SHP77 treated with DMSO at 0.1 percent for 48 hours (cell line): ENCODE results near the gene ELOVL6.
"Not testable (repeated sequence)": the region's sequence is repeated elsewhere in the genome, so short reads cannot be mapped to it uniquely, and the experiment has no call there.

ENCODE experiments used
- DNase-seq: peaks from one replicate; lab custom pipeline; 2025; lab: John Stamatoyannopoulos, UW

The ELOVL6 gene

DNA sequence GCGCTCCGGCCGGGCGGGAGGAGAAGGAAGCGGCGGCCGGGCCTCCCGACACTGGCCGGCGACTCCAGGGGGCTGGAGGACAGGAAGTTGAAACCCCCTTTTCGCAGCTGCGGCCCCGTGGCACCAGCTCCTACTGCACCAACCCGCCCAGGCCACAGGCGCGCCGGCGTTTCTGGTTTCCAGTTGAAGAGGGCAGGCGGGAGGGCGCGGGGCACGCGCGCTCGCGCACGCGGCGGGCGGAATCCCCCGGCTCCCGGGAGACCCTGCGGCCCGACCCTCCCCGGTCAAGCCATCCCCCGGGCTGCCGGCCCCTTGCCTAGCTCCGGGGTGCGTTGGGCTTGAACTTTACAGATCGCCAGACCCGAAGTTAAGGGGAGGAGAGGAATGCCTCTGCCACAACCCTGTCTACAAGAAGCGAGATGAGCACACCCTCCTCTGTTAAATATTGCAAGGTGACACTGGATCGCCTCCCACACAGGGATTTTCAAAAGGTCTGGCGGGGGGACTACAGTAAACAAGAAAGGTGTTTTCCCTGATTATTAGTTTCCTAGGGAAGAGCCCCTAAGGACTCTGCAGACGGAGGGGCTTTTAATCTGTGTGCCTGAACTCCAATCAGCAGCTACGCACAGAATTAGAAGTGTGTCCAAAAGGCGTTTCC is 1.4 kb downstream of the ELOVL6 start:
- no peak for DNase-seq

DNA sequence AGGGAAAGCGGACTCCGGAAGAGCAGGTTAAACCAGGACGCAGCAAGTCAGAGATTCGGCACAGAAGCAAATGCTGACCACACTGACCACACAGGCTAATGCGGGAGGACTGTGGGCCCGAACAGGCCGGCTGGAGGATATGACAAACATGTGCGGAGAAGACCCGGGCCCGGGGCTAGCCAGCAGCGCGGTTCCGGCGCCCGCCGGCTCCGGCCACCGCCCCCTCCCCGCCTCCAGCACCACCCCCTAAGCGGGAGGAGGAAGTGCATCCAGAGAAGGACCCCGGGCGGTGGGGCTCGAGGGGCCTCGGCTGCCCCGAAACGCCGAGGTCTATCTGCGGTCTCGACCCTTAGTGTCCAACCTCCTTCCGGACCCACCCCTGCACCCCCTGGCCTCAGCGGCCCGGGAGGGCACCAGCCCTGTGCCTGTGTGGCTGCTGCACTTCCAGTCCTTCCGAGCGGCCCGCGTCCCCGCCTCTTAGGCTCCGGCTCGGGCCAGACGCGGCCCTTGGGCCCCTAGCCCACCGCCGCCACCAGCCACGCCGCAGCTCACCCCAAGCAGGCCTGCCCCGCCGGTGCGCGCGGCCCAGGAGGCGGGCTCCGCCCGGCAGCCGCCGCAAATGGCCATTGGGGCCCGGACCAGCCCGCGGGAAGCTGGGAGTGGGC is 2.1 kb downstream of the ELOVL6 start:
- peak; percentile 10 for DNase-seq

DNA sequence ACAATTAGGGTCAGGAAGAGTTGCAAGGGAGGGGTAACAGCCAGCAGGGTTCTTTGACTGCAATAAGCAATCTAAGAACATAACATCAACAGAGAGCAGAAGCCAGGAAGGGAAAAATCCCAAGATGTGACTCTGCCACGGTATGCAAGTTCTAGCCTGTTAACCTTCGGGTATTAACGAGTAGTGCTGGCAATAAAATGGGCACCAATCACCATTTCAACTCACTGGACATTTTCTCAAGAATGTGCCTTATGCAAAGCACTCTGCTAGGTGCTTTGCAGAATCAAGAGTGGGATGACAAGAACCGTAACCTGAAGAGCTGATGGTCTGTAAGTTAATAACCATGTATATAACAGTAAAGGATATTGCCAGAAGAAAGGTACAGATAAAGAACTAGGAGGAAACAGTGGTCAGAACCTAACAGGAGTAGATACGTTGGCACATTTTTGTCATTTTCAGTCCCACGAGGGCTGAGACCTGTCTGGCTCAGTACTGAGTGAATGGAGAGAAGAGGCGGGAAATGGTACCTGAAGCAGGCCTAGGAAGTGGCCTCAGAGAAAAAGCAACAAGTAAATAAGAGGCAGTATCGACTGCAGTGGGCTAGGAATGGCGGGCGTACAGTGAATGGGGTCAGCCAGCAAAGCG is 2.7 kb downstream of the ELOVL6 start:
- no peak for DNase-seq

DNA sequence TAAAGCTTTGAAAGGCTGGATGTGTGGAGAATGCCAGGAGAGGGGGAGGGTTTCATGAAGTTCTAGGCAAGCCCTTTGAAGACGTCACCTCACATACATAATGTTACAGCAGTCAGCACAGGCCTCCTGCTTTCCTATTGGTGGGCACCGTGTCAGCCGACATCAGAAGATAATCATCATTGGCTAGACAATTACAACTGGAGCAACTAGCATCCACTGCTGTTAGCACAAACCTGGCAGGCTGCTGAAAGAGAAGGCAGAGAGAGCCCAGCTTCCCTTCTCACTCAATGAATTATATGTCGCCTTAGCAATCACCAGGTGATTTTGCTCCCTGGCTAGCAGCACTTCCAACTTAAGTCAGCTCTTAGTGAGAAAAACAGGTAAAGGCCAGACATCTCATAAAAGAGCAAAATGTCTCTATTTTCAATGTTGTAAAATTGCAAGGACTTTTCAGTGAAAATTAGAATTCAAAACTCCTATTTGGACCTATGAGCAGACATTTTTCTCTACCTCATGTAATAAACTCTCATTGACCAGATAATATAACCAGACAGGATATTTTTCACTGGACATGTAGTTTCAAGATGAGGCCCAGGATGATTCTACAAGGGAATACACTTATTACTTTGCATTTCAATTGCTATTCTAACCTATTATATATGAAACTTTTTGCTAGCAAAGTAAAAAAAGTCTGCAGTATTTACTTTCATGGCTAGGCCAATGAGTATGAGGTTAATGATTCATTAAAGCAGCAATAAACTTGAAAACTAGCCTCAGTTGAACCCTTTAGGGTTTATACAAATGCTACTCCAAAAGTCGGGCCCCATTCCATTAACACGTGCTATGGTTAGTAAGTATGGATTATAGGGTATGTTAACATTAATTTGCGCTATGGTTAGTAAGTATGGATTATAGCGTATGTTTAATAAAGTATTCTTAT is 4.3 kb downstream of the ELOVL6 start:
- DNase-seq: peak; percentile 66

DNA sequence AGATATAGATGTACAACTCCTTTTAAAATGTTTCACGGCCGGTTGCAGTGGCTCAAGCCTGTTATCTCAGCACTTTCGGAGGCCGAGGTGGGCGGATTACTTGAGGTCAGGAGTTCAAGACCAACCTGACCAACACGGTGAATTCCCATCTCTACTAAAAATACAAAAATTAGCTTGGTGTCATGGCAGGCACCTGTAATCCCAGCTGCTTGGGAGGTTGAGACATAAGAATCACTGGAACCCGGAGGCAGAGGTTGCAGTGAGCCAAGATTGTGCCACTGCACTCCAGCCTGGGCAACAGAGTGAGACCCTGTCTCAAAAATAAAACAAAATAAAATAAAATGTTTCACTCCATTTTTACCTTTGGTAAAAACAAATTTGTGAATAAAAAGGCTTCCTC is 5.1 kb downstream of the ELOVL6 start:
- DNase-seq: not testable (repeated sequence)

DNA sequence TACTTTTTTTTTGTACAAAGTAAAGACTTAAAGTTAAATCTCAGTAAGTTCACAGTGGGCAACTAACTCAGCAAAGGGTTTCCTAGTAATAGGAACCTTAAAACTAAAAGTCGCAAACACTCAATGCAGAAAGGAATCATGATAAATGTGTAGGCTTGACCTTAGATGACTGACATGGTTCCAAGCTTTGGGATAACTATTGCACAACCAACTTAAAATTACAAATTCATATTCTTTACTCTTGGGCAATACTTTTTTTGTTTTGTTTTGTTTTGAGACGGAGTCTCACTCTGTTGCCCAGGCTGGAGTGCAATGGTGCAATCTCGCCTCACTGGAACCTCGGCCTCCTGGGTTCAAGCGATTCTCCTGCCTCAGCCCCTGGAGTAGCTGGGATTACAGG is 8.2 kb downstream of the ELOVL6 start:
- DNase-seq: no peak

DNA sequence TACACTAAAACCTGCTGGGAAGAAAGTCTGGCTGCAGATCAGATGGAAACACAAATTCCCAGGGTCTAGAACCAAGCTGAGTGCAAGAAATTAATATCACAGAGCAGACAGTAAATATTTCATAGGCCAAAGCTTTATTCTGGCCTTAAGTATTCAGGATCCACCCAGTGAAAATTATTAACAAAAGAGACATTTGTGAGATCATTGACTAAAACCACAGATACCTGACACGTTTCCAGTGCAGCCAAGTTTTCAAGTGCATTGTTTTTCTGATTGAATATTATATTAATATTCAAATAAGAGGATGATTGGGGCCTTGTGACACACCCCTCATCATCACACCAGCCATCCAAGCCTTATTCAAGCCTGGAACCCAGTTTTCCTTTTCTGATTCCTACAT is 10.3 kb downstream of the ELOVL6 start:
- DNase-seq: no peak

DNA sequence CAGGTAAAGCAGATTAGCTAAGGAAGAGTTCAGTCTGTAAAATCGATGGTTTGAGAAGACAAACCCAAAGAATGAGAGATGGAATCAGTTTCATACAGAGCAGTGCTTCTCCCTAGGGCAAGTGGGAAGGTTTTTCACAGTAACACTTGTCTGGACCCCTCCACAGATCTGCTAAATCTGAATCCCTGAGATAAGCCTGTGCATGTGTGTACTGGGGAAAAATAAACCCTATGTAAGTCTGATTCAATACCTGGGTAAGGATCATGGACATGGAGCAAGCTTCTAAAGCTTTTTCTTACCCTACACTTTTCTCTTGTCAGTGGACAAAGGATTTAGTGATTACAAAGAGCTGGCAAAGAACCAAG is 13.6 kb downstream of the ELOVL6 start:
- DNase-seq: no peak

DNA sequence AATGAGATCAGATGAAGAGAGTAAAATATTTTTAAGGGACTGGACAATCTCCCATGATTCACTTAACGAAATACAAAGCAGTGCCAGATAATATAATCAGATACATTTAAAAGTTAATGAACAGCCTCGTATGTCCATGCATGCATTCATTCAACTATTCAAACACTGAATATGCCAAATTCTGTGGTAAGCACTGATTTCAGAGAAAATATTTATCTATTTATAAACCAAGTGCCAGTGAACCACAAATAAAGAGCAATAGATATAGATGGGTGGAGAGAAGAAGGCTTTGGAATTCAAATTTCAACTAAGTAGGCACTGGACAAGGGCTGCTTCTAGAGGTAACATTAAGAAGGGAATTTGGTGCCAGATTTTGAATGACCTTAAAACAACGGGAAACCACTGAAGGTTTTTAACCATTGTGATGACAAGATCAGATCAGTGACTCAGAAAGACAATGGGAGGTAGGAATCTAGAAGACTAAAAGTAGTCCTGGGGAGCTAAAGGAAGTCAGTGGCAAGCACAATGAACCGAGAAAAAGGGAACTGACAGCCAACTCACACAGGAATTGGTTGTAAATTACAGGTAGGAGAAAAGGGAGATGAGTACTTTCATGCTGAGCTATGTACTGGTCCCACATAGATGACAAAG is 14.2 kb downstream of the ELOVL6 start:
- no peak for DNase-seq

DNA sequence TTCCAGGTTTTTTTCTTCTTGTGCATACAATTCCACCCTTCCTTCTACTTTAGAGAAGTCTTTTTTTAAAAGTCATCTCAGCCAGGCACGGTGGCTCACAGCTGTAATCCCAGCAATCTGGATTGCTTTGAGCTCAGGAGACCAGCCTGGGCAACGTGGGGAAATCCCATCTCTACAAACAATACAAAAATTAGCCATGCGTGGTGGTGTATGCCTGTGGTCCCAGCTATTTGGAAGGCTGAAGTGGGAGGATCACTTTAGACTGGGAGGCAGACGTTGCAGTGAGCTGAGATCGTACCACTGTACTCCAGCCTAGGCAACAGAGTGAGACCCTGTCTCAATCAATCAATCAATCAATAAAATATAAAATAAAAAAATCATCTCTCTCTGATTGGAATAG is 14.8 kb downstream of the ELOVL6 start:
- peak; percentile 2 for DNase-seq

DNA sequence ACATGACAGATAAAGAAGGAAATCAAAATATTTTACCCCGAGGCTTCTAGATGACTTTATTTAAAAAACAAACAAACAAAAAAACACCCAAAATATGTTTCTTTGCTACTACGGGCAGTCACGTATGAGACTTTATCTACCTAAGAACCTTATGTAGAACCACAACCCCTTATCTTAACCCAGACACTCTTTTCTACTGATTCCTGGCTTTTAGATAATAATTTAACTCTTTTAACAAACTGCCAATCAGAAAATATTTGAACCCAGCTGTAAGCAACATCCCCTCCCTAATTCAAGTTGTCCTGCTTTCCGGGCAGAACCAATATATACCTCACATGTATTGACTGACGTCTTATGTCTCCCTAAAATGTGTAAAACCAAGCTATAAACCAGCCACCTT is 15.4 kb downstream of the ELOVL6 start:
- DNase-seq: no peak

DNA sequence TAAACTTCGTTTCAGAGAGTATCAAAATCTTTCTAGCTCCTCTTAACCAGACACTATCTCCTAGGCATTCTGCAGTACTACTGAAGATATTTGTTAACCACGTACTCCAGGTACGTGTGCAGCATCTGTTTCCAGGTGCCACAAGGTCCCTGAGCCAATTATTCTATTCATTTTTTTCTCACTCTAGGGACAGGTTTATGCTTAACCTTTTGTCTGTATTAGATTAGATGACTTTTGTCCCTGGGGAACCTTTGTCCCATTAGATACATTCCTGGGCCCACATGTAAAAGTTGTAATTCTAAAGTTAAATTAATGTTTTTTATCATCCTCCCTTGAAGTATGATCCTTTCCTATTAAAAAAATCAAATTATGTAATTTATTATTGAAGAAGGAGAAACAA is 16.5 kb downstream of the ELOVL6 start:
- no peak for DNase-seq

DNA sequence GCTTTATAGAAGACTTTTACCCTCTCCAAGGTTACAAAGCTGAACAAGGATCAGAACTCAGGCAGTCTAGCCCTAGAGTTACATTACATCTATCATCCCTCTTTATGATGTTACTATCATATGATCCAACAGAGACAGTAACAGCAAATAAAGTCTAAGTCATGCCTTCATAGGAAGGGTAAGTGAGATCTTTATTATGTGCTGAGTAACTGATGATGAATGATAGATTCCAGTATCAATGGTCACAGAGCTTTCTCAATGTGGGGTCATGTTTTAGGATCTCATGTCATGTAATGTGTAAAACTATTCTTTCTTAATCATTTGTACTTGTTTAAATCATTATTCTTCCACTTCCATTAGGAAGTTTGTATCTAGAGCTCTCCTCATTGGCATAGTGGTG is 22.8 kb downstream of the ELOVL6 start:
- no peak for DNase-seq

DNA sequence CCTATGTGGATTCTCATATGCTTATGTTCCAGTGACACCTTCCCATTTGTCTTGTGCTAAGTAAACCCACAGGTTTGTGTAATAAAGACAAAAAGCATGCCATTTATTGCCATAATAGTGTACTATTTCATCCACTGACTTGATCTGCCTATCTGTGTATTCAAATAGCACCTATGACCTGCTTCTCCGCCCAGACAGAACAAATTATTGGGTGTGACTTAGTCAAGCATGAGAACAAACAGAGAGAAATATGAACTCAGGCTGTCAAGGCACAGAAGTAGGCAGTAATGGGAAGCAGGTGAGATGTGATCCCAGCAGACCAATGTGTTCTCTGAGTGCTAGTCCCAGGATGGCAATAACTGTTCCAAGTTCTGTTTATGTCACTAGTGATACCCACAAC is 25.4 kb downstream of the ELOVL6 start:
- DNase-seq: no peak

DNA sequence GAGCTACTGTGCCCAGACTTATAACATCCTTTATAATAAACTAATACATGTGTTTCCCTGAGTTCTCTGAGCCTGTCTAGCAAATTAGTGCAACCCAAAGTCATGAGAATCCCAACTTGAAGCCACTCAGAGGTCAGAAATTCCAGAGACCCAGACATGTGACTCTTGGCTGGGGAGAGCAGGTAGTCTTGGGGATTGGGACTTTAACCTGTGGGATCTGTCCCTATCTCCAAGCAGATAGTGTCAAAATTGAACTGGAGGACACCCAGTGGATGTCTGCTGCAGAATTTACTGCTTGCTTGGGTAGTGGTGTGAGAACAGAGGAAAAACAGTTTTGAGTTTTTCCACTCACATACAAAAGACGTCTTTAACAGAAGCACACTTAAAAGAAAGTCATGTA is 26.4 kb downstream of the ELOVL6 start:
- no peak for DNase-seq

DNA sequence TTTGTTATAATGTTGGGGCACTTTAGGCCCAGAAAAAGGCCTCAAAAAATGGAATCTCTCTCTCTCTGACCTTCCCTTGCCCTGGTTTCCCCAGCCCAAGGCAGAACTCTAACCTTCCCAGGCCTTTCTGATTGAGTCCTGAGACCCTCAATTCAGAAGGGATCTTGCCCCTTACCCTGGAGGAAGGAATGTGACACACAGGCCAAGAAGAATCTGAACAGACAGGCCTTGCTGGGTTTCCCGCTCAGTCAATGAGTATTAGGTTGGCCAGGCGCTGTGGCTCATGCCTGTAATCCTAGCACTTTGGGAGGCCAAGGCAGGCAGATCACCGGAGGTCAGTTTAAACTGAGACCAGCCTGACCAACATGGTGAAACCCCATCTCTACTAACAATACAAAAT is 27.6 kb downstream of the ELOVL6 start:
- no peak for DNase-seq

DNA sequence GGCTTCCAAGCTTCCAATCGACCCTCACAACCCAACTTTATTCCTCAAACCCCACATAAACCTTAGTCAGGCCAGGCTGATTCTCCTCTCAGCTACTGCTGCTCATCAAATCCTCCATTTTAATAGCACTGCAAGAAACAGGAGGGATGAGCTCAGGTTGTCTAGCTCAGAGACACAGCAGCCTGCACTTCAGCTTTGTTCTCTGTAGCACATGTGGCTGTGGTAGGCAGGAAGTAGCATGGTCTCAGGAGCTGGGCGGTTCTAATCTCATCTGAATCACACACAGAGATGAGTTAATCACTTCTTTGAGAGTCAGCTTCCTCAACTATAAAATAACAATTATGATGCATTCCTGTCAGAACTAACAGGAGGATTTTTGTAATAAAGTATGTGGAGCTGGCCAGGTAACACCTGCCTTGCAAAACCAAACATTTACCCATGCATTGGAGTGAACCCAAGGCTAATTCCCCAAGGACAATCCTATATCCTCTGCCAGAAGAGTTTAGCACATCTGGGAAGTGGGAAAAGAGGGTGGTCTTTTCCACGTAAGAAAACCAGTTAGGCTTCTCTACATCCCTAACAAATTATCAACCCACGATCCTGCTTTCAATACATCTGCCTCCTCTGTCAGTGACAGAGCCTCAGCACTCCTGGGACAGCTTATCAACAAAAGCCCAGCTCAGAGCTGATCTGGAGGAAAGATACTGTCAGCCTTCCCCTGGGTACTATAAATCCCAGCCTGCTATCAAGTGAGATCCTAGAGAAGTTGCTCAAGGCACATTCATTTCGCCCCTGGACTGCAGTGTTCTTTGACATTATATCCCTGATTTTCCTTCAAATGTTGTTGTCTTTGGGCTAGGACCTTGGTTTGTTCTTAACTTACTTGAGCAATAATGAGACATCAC is 32.8 kb downstream of the ELOVL6 start:
- DNase-seq: no peak

DNA sequence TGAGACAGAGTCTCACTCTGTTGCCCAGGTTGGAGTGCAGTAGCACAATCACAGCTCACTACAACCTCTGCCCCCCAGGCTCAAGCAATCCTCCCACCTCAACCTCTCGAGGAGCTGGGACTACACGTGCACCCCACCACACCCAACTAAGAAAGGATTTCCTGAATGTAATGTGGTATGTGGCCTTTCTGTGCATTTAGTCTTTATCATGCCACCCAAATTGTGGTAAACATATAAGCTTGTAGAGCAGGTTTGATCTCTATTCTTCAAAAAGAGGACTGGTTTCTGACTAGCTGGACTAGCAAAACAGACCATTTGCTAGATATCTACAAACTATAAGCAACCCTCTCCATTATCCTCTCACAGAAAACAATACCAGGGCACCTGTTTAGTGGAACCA is 33.6 kb downstream of the ELOVL6 start:
- DNase-seq: no peak

DNA sequence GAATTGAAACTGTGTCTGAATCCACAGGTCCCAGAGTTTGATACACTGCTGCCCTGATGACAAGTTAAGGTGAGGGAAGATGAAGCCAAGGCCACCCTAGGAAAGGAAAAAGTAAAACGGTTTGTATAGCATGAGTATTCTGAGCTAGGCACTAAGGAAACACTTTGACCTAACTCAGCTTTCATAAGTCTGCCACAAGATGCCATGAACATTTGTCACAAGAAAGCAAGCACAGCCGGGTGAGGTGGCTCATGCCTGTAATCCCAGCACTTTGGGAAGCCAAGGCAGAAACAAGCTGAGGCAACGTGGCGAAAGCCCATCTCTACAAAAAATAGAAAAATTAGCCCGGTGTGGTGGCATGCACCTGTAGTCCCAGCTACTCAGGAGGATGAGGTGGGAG is 34.2 kb downstream of the ELOVL6 start:
- DNase-seq: no peak

DNA sequence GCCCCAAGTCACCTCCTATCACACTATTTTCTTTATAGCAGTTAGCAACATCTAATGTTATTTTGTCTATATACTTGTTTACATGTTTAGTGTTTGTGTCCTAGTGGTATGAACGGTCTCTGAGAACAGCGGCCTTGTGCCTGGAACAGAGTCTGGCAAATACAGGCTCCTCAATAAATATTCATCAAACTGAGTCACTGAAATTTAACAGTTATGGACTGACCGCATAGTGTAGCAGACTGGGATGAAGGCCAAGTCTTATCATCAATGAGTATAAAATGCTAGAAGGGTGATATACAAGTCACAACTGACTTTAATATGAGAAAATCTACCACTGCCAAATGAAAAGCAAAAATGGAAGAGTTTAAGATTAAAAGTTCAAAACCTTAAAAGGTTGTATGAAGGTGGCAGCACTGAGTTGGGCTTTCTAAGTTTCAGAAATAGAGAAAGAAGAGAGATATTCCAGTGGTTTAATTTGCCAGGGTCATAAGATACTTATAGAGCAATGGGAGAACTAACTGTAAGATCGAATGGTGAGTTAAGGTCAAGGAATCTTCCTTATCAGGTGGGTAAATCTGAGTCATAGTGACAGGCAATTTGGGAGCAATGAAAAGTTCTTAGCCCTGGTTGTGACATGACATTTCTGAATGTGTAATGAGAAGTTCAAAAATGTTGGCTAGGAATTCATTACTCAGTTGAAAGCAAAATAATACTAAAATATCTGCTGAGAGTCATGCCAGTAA is 34.9 kb downstream of the ELOVL6 start:
- DNase-seq: no peak
